Measurements from ENCODE around the gene ZNF699.

GRCh38 chr19:9348253-9348652 lies 38.6 kb upstream of the ZNF699 start:
- TF ChIP-seq EZH2phosphoT487 (IDR thresholded peaks at IDR 0.05; ENCODE audit: insufficient read depth, low read depth) (no peak), EZH2 (IDR thresholded peaks at IDR 0.05; ENCODE audit: insufficient read depth, poor library complexity, severe bottlenecking) (no peak)

All from GM23248 (cell line).